Skeletal muscle cell (primary cell): ENCODE measurements around the gene ATP13A4.
"Not testable (repeated sequence)": the region's sequence is repeated elsewhere in the genome, so short reads cannot be mapped to it uniquely, and the experiment has no call there.

Source experiments
- DNase-seq: peaks from one replicate; pipeline ENCODE4 v3.0.0-alpha.2; 2010; ENCODE audit warnings: low read depth
- H3K4me3 ChIP-seq: 2 replicates; pipeline ENCODE4 v1.5.1; 2011; ENCODE audit warnings: low read depth, mild to moderate bottlenecking, control low read depth, low read length, moderate library complexity

Gene ATP13A4

DNA sequence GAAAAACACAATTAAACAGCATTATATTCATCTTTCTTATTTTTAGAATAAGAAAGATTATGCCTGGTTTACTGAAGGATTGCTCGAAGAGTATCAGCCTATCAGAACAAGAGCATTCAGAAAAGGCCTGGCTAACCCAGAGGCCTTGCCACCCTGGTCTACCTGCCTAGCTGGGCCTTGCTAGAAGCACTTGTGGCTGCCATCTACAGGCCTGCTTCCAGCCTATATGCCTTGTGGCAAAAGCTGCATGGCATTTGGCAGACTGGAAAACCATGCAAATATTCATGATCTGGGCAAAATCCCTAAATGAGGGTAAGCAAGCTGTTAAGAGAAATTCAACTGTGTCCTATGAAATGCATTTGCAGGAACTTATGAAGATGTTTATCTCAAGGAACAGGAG, 9.3 kb upstream of the ATP13A4 start:
- DNase-seq: no peak

DNA sequence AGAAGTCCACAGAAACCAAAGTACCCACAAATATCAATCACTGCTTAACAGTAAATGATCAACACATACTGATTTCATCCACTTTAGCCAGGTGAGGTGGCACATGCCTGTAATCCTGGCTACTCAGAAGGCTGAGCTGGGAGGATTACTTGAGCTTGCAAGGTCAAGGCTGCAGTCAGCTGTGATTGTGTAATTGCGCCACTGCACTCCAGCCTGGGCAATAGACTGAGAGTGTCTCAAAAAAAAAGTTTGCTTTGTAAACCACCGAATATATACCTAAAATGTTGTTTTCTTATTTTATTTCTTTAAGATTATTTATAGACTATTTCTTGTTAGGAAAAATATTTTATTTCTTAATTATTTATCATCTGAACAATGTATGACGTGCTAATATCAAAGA, 8.7 kb upstream of the ATP13A4 start:
- no peak overlapping the region for H3K4me3 ChIP-seq
- DNase-seq: no peak

More for the DNA sequence above, 9.3 kb upstream of the ATP13A4 start:
- H3K4me3 ChIP-seq: no peak overlapping the region

GRCh38 chr3:193560870-193561269, 6.2 kb upstream of the ATP13A4 start:
- no peak for DNase-seq
- no peak overlapping the region for H3K4me3 ChIP-seq

- no peak for DNase-seq
- no peak overlapping the region for H3K4me3 ChIP-seq
These were observed 5.4 kb upstream of the ATP13A4 start for GRCh38 chr3:193560091-193560490.

- H3K4me3 ChIP-seq: no peak overlapping the region
- DNase-seq: no peak
These were observed 4.4 kb upstream of the ATP13A4 start for GRCh38 chr3:193559100-193559499.

DNA sequence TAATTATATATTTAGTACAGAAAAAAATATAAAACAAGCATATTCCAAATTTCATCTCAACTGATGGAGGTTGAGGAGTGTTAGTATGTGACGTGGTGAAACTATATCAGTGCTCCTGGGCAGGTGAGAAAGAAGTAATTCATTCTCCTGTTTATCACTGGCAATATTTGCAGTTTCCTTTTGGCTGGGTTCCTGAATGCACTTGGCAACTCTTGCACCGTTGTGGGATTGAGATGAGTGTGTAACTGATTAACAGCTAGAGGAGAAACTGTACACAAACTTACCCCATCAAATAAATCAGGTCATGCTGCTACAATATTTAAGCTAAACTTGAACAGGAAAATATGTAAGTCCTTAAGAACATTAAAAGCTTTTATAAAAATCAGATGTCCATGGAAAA, 2.1 kb upstream of the ATP13A4 start:
- DNase-seq: no peak

GRCh38 chr3:193553586-193553985, 1.1 kb downstream of the ATP13A4 start:
- DNase-seq: no peak
- no peak overlapping the region for H3K4me3 ChIP-seq

More for the DNA sequence above, 2.1 kb upstream of the ATP13A4 start:
- no peak overlapping the region for H3K4me3 ChIP-seq

DNA sequence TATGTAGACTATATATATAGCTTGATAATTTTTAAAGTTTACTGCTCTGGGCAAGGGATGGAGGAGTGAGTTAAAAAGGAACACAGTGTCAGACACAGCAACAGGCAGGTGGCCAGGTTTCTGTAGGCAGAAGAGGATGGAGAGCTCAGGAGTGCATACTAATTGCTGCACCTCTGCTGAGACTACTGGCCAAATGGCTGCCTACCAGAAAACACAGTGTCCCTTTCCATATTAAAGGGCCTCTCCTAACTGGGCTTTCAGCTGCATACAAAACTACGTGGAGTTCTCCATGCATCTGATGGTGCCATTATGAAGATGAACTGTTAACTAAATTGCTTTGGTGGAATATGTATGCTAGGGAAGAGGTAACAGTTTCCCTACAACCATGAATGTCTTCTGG, 1.8 kb downstream of the ATP13A4 start:
- no peak overlapping the region for H3K4me3 ChIP-seq
- no peak for DNase-seq

GRCh38 chr3:193548406-193548805, 6.3 kb downstream of the ATP13A4 start:
- H3K4me3 ChIP-seq: no peak overlapping the region
- no peak for DNase-seq

- no peak for DNase-seq
- H3K4me3 ChIP-seq: no peak overlapping the region
These were observed 8.6 kb downstream of the ATP13A4 start for GRCh38 chr3:193546129-193546528.

- DNase-seq: no peak
- H3K4me3 ChIP-seq: no peak overlapping the region
These were observed 9.4 kb downstream of the ATP13A4 start for GRCh38 chr3:193545304-193545703.

DNA sequence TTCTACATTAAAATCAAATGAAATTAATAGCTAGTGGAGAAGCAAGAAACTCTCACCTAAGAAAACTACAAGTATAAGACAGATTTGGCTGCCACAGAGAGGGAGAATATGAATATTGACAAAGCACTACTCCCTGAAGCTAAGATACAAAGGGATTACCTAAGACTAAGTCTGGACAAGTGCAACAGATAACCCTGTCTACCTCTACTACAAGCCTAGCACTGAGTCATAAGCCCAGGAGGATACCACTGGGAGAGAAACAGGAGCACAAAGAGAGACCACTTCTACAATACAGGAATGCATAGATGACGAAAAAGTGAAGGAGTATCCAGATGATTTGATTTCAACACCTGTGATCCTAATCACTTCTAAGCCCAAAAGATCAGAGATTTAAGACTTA, 10.4 kb downstream of the ATP13A4 start:
- no peak overlapping the region for H3K4me3 ChIP-seq
- DNase-seq: no peak

GRCh38 chr3:193530231-193531165, 24.2 kb downstream of the ATP13A4 start:
- DNase-seq: no peak
- no peak overlapping the region for H3K4me3 ChIP-seq

- H3K4me3 ChIP-seq, DNase-seq: not testable (repeated sequence)
These were observed 28.6 kb downstream of the ATP13A4 start for GRCh38 chr3:193526085-193526484.

GRCh38 chr3:193522473-193522872, 32.2 kb downstream of the ATP13A4 start:
- no peak overlapping the region for H3K4me3 ChIP-seq
- DNase-seq: no peak

DNA sequence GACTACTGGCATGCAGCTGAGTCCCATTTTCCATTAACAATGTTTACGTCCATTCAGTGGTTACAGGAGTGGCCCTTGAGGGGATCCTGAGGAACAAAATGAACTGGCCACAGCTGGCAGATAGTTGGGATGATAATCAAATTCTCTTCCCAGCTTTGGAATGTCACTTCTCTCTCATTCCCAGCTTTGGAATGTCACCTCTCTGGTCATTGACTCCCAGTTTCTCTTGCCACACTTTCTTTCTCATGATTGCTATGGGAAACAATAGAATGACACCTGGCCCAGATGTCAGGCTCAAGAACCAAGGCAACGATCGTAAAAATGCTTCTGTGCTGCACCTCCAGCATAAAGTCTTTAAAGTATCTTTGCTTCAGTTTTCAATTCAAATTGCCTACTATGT, 34.0 kb downstream of the ATP13A4 start:
- no peak for DNase-seq
- H3K4me3 ChIP-seq: no peak overlapping the region

DNA sequence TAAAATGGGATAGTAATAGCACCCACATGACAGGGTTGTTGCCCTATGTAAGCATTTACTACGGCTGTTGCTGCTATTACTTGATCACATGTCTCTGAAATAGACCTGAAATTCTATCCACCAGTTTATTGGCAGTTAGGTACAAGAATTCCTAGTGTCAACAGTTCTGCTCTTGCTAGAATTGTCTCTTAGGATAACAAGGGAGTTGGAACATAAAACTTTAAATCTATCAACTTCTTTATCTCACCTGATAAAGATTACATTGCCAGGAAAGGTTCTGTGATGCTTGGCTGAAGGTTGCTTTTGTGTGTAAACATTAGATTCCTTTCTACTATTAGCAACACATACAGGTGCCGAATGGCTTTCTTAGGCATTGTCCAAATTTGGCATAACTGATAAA, 38.7 kb downstream of the ATP13A4 start:
- H3K4me3 ChIP-seq: no peak overlapping the region
- no peak for DNase-seq

GRCh38 chr3:193510154-193510553, 44.5 kb downstream of the ATP13A4 start:
- H3K4me3 ChIP-seq: no peak overlapping the region
- DNase-seq: no peak

DNA sequence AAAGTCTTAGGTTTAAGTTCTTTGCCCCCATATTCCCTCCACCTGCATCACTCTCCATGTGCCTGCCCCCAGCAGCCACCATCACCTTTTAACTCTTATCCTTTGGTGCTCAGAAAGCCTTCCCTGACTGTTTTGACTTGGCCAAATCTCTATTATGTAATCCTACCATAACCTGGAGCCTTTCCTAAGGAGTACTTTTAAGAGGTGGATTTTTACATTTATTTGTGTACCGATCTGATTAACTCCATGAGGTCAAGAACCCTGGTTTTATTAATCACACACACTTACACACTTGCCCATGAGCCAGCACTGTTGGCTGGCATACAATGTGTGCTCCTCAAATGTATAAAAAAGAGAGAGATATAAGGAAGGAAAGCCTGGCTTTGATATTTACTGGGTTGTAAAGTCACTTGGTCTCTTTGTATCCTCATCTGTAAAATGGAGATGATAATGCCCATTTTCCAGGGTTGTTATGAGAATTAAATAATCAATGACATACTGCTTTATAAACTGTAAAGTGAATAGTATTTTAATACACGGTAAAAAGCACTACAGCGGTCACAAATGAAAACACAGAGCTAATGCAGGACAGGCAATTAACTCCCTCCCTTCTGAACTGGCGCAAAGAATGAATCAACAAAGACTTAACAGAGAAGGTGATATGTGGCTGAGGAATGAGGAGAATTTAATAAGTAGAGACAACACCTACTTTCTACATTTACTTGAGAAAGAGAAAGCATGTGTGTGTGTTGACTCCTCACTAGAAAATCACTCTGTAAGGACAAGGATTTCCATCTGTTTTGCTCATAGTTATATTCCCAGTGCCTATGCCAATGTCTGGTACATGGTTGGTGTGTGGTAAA, 45.4 kb downstream of the ATP13A4 start:
- no peak overlapping the region for H3K4me3 ChIP-seq
- DNase-seq: no peak

GRCh38 chr3:193508108-193508507, 46.6 kb downstream of the ATP13A4 start:
- H3K4me3 ChIP-seq: no peak overlapping the region
- no peak for DNase-seq
